ENCODE measurements around the gene LUC7L.
"Not testable (repeated sequence)": the region's sequence is repeated elsewhere in the genome, so short reads cannot be mapped to it uniquely, and the experiment has no call there.

The LUC7L gene

GRCh38 chr16:239948-240277 lies 10.7 kb upstream of the LUC7L start:
- Histone ChIP-seq H3K4me3 (ENCODE audit: low read length) (no peak overlapping the region), H3K79me2 (ENCODE audit: control insufficient read depth, low read length) (peaks cover 37% of the 10 kb centered on the region), H3K4me2 (ENCODE audit: low read length) (no peak overlapping the region), H3K36me3 (ENCODE audit: control insufficient read depth, low read length) (no peaks in the 10 kb centered on the region), H3K27ac (ENCODE audit: low read depth, low read length) (no peak overlapping the region), H3K9me3 (ENCODE audit: control insufficient read depth, insufficient read depth, low read length) (no peaks in the 10 kb centered on the region), H4K20me1 (ENCODE audit: control insufficient read depth, insufficient read depth, low read depth, low read length) (peaks cover 2% of the 10 kb centered on the region; the same call in 1 of the 2 replicates), H3K9me2 (replicated peaks; ENCODE audit: control insufficient read depth, low read length) (no peaks in the 10 kb centered on the region), H3F3A (ENCODE audit: control insufficient read depth, insufficient read depth) (peaks cover 5% of the 10 kb centered on the region), H3K4me1 (ENCODE audit: control insufficient read depth, low read length) (peaks cover 11% of the 10 kb centered on the region), H3K27me3 (ENCODE audit: control insufficient read depth, low read length) (no peaks in the 10 kb centered on the region)
- TF ChIP-seq EZH2phosphoT487 (IDR thresholded peaks at IDR 0.05; ENCODE audit: borderline replicate concordance, low read length) = no peak
- no peak for TF ChIP-seq CTCF (IDR thresholded peaks at IDR 0.05; ENCODE audit: low read depth, low read length, poor library complexity, severe bottlenecking)

- Histone ChIP-seq H3K79me2 (ENCODE audit: control insufficient read depth, low read length) (peaks cover 18% of the 10 kb centered on the region), H3F3A (ENCODE audit: control insufficient read depth, insufficient read depth) (peaks cover 11% of the 10 kb centered on the region), H3K27me3 (ENCODE audit: control insufficient read depth, low read length) (no peaks in the 10 kb centered on the region), H3K4me1 (ENCODE audit: control insufficient read depth, low read length) (peaks cover 18% of the 10 kb centered on the region), H3K9me2 (replicated peaks; ENCODE audit: control insufficient read depth, low read length) (no peaks in the 10 kb centered on the region), H3K4me3 (ENCODE audit: low read length) (peak within 1 kb of the TSS; percentile 87), H3K36me3 (ENCODE audit: control insufficient read depth, low read length) (no peaks in the 10 kb centered on the region), H3K9me3 (ENCODE audit: control insufficient read depth, insufficient read depth, low read length) (no peaks in the 10 kb centered on the region), H3K27ac (ENCODE audit: low read depth, low read length) (peak within 1 kb of the TSS; percentile 80), H4K20me1 (ENCODE audit: control insufficient read depth, insufficient read depth, low read depth, low read length) (no peaks in the 10 kb centered on the region), H3K4me2 (ENCODE audit: low read length) (peak within 1 kb of the TSS; percentile 98)
- TF ChIP-seq EZH2phosphoT487 (IDR thresholded peaks at IDR 0.05; ENCODE audit: borderline replicate concordance, low read length) (no peak), CTCF (IDR thresholded peaks at IDR 0.05; ENCODE audit: low read depth, low read length, poor library complexity, severe bottlenecking) (peak; percentile 67)
Measured at GRCh38 chr16:234468-235305, 5.4 kb upstream of the LUC7L start, which contains the start of gene FAM234A. FAM234A (plus strand) TSS chr16:234821; CDS start chr16:254414, 19,593 bp downstream.

- peaks cover 21% of the 10 kb centered on the region for H4K20me1 ChIP-seq (ENCODE audit: control insufficient read depth, insufficient read depth, low read depth, low read length)
- TF ChIP-seq EZH2phosphoT487 (IDR thresholded peaks at IDR 0.05; ENCODE audit: borderline replicate concordance, low read length) = no peak
- no peak for TF ChIP-seq CTCF (IDR thresholded peaks at IDR 0.05; ENCODE audit: low read depth, low read length, poor library complexity, severe bottlenecking)
- no peaks in the 10 kb centered on the region for H3K9me2 ChIP-seq (replicated peaks; ENCODE audit: control insufficient read depth, low read length)
- H3K4me1 ChIP-seq (ENCODE audit: control insufficient read depth, low read length) = peaks cover 36% of the 10 kb centered on the region
- H3K36me3 ChIP-seq (ENCODE audit: control insufficient read depth, low read length) = peaks cover 29% of the 10 kb centered on the region
- no peaks in the 10 kb centered on the region for H3K9me3 ChIP-seq (ENCODE audit: control insufficient read depth, insufficient read depth, low read length)
- no peak overlapping the region for H3K4me2 ChIP-seq (ENCODE audit: low read length)
- peaks cover 42% of the 10 kb centered on the region for H3K79me2 ChIP-seq (ENCODE audit: control insufficient read depth, low read length)
- H3K4me3 ChIP-seq (ENCODE audit: low read length) = no peak overlapping the region
- no peaks in the 10 kb centered on the region for H3K27me3 ChIP-seq (ENCODE audit: control insufficient read depth, low read length)
- no peak overlapping the region for H3K27ac ChIP-seq (ENCODE audit: low read depth, low read length)
- peaks cover 8% of the 10 kb centered on the region for H3F3A ChIP-seq (ENCODE audit: control insufficient read depth, insufficient read depth)
Measured at GRCh38 chr16:230949-231348, 1.7 kb upstream of the LUC7L start.

- peaks cover 23% of the 10 kb centered on the region for H4K20me1 ChIP-seq (ENCODE audit: control insufficient read depth, insufficient read depth, low read depth, low read length)
- H3F3A ChIP-seq (ENCODE audit: control insufficient read depth, insufficient read depth); H3K4me2 ChIP-seq (ENCODE audit: low read length); H3K9me3 ChIP-seq (ENCODE audit: control insufficient read depth, insufficient read depth, low read length); H3K27me3 ChIP-seq (ENCODE audit: control insufficient read depth, low read length); H3K4me3 ChIP-seq (ENCODE audit: low read length); H3K9me2 ChIP-seq (replicated peaks; ENCODE audit: control insufficient read depth, low read length); H3K27ac ChIP-seq (ENCODE audit: low read depth, low read length): not testable (repeated sequence)
- H3K36me3 ChIP-seq (ENCODE audit: control insufficient read depth, low read length) = peaks cover 33% of the 10 kb centered on the region
- H3K4me1 ChIP-seq (ENCODE audit: control insufficient read depth, low read length) = peaks cover 31% of the 10 kb centered on the region
- peaks cover 43% of the 10 kb centered on the region for H3K79me2 ChIP-seq (ENCODE audit: control insufficient read depth, low read length)
Measured at GRCh38 chr16:230351-230750, 1.1 kb upstream of the LUC7L start.

Measured in DOHH2 (cell line).